ENCODE results near the gene NUP153.

The NUP153 gene

DNA sequence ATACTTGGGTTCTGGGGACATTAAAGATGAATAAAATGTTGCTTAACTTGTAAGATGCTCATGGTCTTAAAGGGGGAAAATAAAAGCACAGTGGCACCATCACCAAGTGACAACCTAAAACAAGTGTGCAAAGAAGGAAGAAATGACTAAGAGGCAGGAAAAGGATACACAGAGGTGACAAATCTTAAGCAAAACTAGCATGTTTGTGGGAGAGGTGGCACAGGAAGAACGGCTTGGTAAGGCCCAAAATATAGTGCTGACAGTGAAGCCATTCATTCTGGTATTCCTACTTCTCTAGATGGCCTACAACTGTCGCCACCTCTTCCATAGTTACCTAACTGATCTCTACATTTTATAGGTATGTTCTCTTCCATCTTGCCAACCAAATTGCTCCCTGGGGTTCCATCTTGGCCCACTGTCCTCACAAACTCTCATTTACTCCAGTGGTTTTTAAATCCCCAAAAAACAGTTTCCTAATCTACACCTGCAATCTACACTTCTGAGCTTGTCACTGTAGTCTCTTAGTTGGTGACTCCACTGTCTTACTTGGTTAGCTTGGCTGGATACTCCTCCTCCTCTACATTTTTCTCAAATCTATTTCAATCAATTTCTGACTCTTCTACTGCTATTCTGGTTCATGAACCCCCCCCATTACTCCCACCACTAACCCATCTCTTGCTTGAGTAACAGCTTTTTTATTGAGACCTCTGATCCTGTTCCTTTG lies 73.1 kb downstream of the NUP153 start:
- TF ChIP-seq, protein P1, sequence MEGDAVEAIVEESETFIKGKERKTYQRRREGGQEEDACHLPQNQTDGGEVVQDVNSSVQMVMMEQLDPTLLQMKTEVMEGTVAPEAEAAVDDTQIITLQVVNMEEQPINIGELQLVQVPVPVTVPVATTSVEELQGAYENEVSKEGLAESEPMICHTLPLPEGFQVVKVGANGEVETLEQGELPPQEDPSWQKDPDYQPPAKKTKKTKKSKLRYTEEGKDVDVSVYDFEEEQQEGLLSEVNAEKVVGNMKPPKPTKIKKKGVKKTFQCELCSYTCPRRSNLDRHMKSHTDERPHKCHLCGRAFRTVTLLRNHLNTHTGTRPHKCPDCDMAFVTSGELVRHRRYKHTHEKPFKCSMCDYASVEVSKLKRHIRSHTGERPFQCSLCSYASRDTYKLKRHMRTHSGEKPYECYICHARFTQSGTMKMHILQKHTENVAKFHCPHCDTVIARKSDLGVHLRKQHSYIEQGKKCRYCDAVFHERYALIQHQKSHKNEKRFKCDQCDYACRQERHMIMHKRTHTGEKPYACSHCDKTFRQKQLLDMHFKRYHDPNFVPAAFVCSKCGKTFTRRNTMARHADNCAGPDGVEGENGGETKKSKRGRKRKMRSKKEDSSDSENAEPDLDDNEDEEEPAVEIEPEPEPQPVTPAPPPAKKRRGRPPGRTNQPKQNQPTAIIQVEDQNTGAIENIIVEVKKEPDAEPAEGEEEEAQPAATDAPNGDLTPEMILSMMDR (IDR thresholded peaks at IDR 0.05; ENCODE audit: low read depth, low read length), result no peak
- H3K4me3 ChIP-seq (ENCODE audit: low read depth, low read length), result no peak overlapping the region

DNA sequence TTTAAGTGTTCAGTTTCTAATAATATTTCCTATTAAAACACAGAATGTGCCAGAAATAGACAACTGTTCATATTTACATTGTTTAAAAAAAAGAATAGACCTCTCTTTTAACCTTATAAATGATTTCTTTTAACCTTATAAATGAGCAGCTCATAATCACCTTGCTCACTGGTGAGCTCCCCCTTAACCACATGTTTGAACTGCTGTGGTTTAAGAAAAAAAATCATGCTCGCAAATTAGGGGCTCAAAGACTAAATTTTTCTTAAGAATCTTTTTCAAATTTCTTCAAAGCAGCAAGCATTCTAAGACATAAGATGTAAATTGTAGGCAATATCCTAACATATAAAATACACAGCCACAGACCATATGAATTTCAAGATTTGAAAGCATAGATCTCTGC lies 73.8 kb downstream of the NUP153 start:
- TF ChIP-seq, protein P1 (IDR thresholded peaks at IDR 0.05; ENCODE audit: low read depth, low read length), result no peak
- no peak overlapping the region for H3K4me3 ChIP-seq (ENCODE audit: low read depth, low read length)

DNA sequence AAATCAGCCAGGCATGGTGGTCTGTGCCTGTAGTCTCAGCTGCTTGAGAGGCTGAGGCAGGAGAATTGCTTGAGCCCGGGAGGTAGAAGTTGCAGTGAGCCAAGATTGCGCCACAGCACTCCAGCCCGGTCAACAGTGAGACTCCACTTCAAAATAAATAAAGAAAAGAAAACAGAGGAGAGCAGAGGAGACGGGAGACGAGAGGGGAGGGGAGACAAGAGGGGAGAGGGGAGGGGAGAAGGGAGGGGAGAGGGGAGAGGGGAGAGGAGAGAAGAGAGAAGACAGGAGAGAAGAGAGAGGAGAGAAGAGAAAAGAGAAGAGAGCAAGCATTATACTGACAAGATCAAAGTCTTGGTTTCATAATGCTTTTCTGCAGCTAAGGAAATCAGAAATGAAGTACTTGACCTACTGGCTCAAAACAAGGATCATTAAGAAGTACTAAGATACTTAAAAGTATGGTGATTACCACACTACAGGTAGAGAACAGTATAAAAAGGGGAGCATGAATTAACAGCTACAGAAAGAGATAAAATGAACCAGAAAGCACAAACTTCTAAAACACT lies 76.1 kb downstream of the NUP153 start:
- TF ChIP-seq, protein P1 (IDR thresholded peaks at IDR 0.05; ENCODE audit: low read depth, low read length), result no peak
- H3K4me3 ChIP-seq (ENCODE audit: low read depth, low read length), result no peak overlapping the region

DNA sequence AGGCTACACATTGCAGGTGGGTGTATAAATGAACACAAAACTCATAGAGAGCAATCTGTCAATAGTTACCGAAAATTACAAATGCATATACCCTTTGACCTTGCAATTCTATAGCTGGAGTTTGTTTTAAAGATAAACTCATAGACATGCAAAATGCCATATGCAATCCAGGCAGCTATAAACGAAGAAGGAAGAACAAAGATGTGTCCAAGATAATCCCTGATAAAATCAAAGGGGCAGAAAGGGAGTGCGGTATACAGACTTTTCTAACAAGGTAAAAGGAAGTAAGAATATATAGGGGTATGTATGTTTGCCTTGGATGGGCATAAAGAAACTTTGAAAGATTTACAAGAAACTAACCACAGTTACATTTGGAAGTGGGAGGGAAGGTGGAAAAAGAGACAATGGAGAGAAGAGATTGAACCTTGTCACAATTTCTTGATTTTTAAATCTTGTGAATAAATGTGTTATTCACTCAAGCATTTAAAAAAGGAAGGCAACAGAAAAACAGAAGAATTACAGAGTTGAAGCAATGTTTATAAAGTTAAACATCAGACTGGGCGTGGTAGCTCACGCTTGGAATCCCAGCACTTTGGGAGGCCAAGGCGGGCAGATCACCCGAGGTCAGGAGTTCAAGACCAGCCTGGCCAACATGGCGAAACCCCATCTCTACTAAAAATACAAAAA lies 76.8 kb downstream of the NUP153 start:
- H3K4me3 ChIP-seq (ENCODE audit: low read depth, low read length), result no peak overlapping the region

DNA sequence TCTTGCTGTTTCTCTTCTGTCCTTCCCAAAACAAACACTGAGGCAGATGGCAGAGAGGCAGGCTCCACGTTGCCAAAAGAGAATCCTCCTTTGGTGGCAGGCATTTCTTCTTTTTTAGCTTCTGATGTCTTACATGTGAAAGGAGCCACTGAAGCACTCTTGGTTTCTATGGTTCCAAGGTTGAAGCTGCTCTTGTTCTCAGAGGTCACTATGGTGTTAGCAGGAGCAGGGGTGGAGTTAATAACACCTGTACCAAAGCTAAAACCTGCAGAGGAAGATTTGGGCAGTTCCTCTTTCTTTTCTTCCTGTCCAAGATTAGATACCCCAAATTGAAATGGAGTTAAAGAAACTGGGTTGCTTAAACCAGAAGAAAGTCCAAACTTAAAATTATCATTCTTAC lies 77.9 kb downstream of the NUP153 start:
- TF ChIP-seq, protein P1 (IDR thresholded peaks at IDR 0.05; ENCODE audit: low read depth, low read length), result no peak
- H3K4me3 ChIP-seq (ENCODE audit: low read depth, low read length), result no peak overlapping the region

More for the DNA sequence above, 76.8 kb downstream of the NUP153 start:
- TF ChIP-seq, protein P1 (IDR thresholded peaks at IDR 0.05; ENCODE audit: low read depth, low read length), result no peak

DNA sequence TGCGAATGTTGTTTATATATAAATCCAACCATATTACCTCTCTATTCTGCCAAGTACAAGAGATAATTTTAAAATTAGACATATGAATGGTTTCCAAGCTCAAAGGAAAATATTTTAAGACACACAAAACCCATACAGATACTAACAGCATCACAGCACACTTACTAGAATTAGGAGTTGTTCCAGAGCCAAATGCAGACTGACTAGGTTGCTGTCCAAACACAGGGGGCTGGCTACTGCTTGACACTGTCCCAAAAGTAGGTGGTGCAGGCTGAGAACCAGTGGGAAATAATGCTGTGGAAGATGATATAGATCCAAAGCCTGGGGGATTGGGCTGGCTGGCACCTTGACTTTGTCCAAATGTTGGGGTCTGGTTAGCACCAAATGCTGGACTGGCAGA lies 82.3 kb downstream of the NUP153 start:
- TF ChIP-seq, protein P1 (IDR thresholded peaks at IDR 0.05; ENCODE audit: low read depth, low read length), result no peak
- H3K4me3 ChIP-seq (ENCODE audit: low read depth, low read length), result no peak overlapping the region

DNA sequence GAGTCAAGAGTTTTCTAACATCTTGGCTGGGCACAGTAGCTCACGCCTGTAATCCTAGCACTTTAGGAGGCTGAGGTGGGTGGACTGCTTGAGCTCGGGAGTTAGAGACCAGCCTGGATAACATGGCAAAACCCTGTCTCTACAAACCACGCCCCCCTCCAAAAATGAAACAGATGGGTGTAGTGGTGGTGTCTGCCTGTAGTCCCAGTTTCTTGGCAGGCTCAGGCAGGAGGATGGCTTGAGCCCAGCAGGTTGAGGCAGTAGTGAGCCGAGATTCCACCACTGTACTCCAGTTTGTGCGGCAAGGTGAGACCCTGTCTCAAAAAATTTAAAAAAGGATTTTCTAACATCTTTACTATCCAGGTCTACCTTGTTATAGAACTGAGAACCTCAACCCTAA lies 84.6 kb downstream of the NUP153 start:
- H3K4me3 ChIP-seq (ENCODE audit: low read depth, low read length), result no peak overlapping the region
- TF ChIP-seq, protein P1 (IDR thresholded peaks at IDR 0.05; ENCODE audit: low read depth, low read length), result no peak
